Caco-2 (cell line): Measurements from ENCODE around the gene GRIA2. TPM values are rescaled to one million over a fixed set of nuclear protein-coding genes. Genes with fewer than 3 reads are reported as not detected.

Experiments
- BruUV-seq: library from RNA; stranded (reverse); fragments of 400-500 nt; replicated peaks from 2 replicates; lab custom pipeline; 2021; lab: Mats Ljungman, UMichigan
- CTCF ChIA-PET: fragments of 300-600 bp; sonication (Branson Sonifier 250); formaldehyde crosslinking; loops from one replicate; lab custom pipeline; 2022; ENCODE audit warnings: antibody characterized with exemption; lab: Charles Lee
- POLR2A ChIA-PET: fragments of 300-600 bp; sonication (Branson Sonifier 250); formaldehyde crosslinking; loops from one replicate; lab custom pipeline; 2022; ENCODE audit warnings: antibody characterized with exemption; lab: Charles Lee
- DNase-seq, 2 experiments: peaks; one replicate each; pipeline versions ENCODE4 v3.0.0 to v3.0.0-alpha.2; 2020 to 2022
- H3K27me3 ChIP-seq: replicated peaks from 2 replicates; pipeline ENCODE4 v1.6.0; 2011; ENCODE audit warnings: low read length; ENCODE audit not compliant: control insufficient read depth, insufficient read depth
- H3K36me3 ChIP-seq: 2 replicates; pipeline ENCODE4 v1.5.1; 2011; ENCODE audit warnings: low read length; ENCODE audit not compliant: control insufficient read depth, insufficient read depth
- H3K4me1 ChIP-seq: fragments of 250-450 bp; sonication (Bioruptor Pico); 2 replicates; pipeline ENCODE4 v1.5.1; 2020; ENCODE audit warnings: mild to moderate bottlenecking
- H3K4me3 ChIP-seq: 2 replicates; pipeline ENCODE4 v1.5.1; 2011; ENCODE audit warnings: low read depth, mild to moderate bottlenecking, control low read depth, low read length
- H3K9me3 ChIP-seq: fragments of 250-450 bp; sonication (Bioruptor Pico); 2 replicates; pipeline ENCODE4 v1.5.1; 2020; ENCODE audit warnings: mild to moderate bottlenecking, moderate library complexity
- H3K27ac Mint-ChIP-seq: one replicate; pipeline ENCODE4 v1.8.0; 2022; ENCODE audit warnings: mixed read lengths; ENCODE audit not compliant: unreplicated experiment
- H3K27me3 Mint-ChIP-seq: one replicate; pipeline ENCODE4 v1.8.0; 2022; ENCODE audit warnings: mixed read lengths; ENCODE audit not compliant: insufficient read depth, unreplicated experiment
- H3K36me3 Mint-ChIP-seq: one replicate; pipeline ENCODE4 v1.8.0; 2022; ENCODE audit warnings: mild to moderate bottlenecking, mixed read lengths; ENCODE audit not compliant: insufficient read depth, unreplicated experiment
- H3K4me1 Mint-ChIP-seq: one replicate; pipeline ENCODE4 v1.8.0; 2022; ENCODE audit warnings: low read depth, mixed read lengths; ENCODE audit not compliant: unreplicated experiment
- H3K4me3 Mint-ChIP-seq: one replicate; pipeline ENCODE4 v1.8.0; 2022; ENCODE audit warnings: mild to moderate bottlenecking, moderate library complexity, mixed read lengths; ENCODE audit not compliant: unreplicated experiment
- H3K9me3 Mint-ChIP-seq: one replicate; pipeline ENCODE4 v1.8.0; 2022; ENCODE audit warnings: mixed read lengths; ENCODE audit not compliant: unreplicated experiment
- intact Hi-C: fragments of 100-400 bp; cut with micrococcal nuclease; formaldehyde crosslinking; loops from one replicate; pipeline ENCODE4 v1.10.0; 2022; ENCODE audit not compliant: unreplicated experiment
- total RNA-seq: library from RNA; stranded (reverse); gene quantifications from 2 replicates; pipeline ENCODE4 v1.2.3, GENCODE V29; 2022
- TF ChIP-seq, protein P1 (sequence below), 2 experiments: fragments of 200-600 bp in 1 of 2; IDR thresholded peaks; 1 replicate in 1 of 2; 2 replicates in 1 of 2; pipeline versions ENCODE4 v1.5.1 to v1.8.0; 2011 to 2022; ENCODE audit warnings: antibody characterized with exemption in 1 of 2, control low read depth in 1 of 2, inconsistent platforms in 1 of 2, low read depth in 1 of 2, low read length in 1 of 2, mild to moderate bottlenecking in 1 of 2, moderate library complexity in 1 of 2; ENCODE audit not compliant: insufficient read depth in 1 of 2, severe bottlenecking in 1 of 2, unreplicated experiment in 1 of 2

The GRIA2 gene
- total RNA-seq, 1 experiment from 2014 or later, result not detected

GRCh38 chr4:157358439-157358838 is 137.9 kb downstream of the GRIA2 start:
- H3K27ac Mint-ChIP-seq, result no peak overlapping the region
- DNase-seq, result no peak
- intact Hi-C loops, result no loop called here
- ChIA-PET POLR2A (no interaction called here), CTCF (no interaction called here)
- no peaks in the 10 kb centered on the region for H3K4me1 ChIP-seq
- H3K27me3 Mint-ChIP-seq, result no peaks in the 10 kb centered on the region
- no TSS peak for BruUV-seq
- no peaks in the 10 kb centered on the region for H3K4me1 Mint-ChIP-seq
- H3K9me3 ChIP-seq, result no peaks in the 10 kb centered on the region
- no peaks in the 10 kb centered on the region for H3K9me3 Mint-ChIP-seq
- H3K4me3 ChIP-seq, result no peak overlapping the region
- no peaks in the 10 kb centered on the region for H3K36me3 Mint-ChIP-seq
- no peak overlapping the region for H3K4me3 Mint-ChIP-seq
- no peaks in the 10 kb centered on the region for H3K27me3 ChIP-seq
- TF ChIP-seq, protein P1, sequence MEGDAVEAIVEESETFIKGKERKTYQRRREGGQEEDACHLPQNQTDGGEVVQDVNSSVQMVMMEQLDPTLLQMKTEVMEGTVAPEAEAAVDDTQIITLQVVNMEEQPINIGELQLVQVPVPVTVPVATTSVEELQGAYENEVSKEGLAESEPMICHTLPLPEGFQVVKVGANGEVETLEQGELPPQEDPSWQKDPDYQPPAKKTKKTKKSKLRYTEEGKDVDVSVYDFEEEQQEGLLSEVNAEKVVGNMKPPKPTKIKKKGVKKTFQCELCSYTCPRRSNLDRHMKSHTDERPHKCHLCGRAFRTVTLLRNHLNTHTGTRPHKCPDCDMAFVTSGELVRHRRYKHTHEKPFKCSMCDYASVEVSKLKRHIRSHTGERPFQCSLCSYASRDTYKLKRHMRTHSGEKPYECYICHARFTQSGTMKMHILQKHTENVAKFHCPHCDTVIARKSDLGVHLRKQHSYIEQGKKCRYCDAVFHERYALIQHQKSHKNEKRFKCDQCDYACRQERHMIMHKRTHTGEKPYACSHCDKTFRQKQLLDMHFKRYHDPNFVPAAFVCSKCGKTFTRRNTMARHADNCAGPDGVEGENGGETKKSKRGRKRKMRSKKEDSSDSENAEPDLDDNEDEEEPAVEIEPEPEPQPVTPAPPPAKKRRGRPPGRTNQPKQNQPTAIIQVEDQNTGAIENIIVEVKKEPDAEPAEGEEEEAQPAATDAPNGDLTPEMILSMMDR (IDR thresholded peaks at IDR 0.05; ENCODE audit: insufficient read depth in 1 of 2, low read depth in 1 of 2, low read length in 1 of 2, severe bottlenecking in 1 of 2, unreplicated experiment in 1 of 2), result no peak
- H3K36me3 ChIP-seq, result no peaks in the 10 kb centered on the region

DNA sequence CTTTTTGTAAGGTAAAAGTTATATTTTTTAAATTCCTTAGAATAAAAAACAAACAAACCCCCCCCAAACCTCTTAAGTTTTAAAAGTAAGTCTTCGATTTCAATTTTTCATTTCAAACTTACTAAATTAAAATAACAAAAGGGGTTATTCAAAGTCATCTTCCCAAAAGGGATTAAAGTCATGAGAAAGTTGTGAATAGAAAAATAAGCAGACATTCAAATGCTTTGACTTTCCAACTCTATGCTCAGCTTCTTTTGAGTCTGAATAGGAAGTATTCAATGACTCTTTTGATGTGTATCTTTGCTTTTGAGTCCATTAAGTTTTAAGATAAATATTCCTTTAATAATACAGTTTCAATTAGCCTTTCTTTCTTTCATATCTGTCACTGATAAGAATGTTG is 138.3 kb downstream of the GRIA2 start:
- POLR2A ChIA-PET, result no interaction called here

GRCh38 chr4:157363360-157363759 is 142.8 kb downstream of the GRIA2 start:
- TF ChIP-seq, protein P1 (IDR thresholded peaks at IDR 0.05; ENCODE audit: insufficient read depth in 1 of 2, low read depth in 1 of 2, low read length in 1 of 2, severe bottlenecking in 1 of 2, unreplicated experiment in 1 of 2), result no peak
- H3K4me3 ChIP-seq, result no peak overlapping the region
- no peaks in the 10 kb centered on the region for H3K36me3 Mint-ChIP-seq
- no TSS peak for BruUV-seq
- CTCF ChIA-PET, result no interaction called here
- POLR2A ChIA-PET, result no interaction called here
- H3K9me3 Mint-ChIP-seq, result no peaks in the 10 kb centered on the region
- H3K4me1 ChIP-seq, result no peaks in the 10 kb centered on the region
- H3K36me3 ChIP-seq, result no peaks in the 10 kb centered on the region
- no peak overlapping the region for H3K27ac Mint-ChIP-seq
- no peaks in the 10 kb centered on the region for H3K27me3 ChIP-seq
- no peak overlapping the region for H3K4me3 Mint-ChIP-seq
- DNase-seq, result no peak
- H3K9me3 ChIP-seq, result no peaks in the 10 kb centered on the region
- H3K27me3 Mint-ChIP-seq, result no peaks in the 10 kb centered on the region
- intact Hi-C loops, result no loop called here
- no peaks in the 10 kb centered on the region for H3K4me1 Mint-ChIP-seq

More for the DNA sequence above, 138.3 kb downstream of the GRIA2 start:
- no peaks in the 10 kb centered on the region for H3K36me3 Mint-ChIP-seq
- H3K27me3 Mint-ChIP-seq, result no peaks in the 10 kb centered on the region
- no peaks in the 10 kb centered on the region for H3K27me3 ChIP-seq
- H3K27ac Mint-ChIP-seq, result no peak overlapping the region
- no peaks in the 10 kb centered on the region for H3K4me1 ChIP-seq
- H3K4me3 ChIP-seq, result no peak overlapping the region
- no peak for DNase-seq
- H3K36me3 ChIP-seq, result no peaks in the 10 kb centered on the region
- H3K9me3 Mint-ChIP-seq, result no peaks in the 10 kb centered on the region
- TF ChIP-seq, protein P1 (IDR thresholded peaks at IDR 0.05; ENCODE audit: insufficient read depth in 1 of 2, low read depth in 1 of 2, low read length in 1 of 2, severe bottlenecking in 1 of 2, unreplicated experiment in 1 of 2), result no peak
- CTCF ChIA-PET, result no interaction called here
- H3K4me1 Mint-ChIP-seq, result no peaks in the 10 kb centered on the region
- H3K9me3 ChIP-seq, result no peaks in the 10 kb centered on the region
- no TSS peak for BruUV-seq
- no peak overlapping the region for H3K4me3 Mint-ChIP-seq
- intact Hi-C loops, result no loop called here
